HUES6 (cell line): Measurements from ENCODE around the gene ZNHIT6.
"Not testable (repeated sequence)": the region's sequence is repeated elsewhere in the genome, so short reads cannot be mapped to it uniquely, and the experiment has no call there.

ENCODE experiments used
- H3K27ac ChIP-seq: 2 replicates; pipeline ENCODE4 v1.7.0; 2013; ENCODE audit warnings: low read depth, mild to moderate bottlenecking, low read length, inconsistent platforms
- H3K27me3 ChIP-seq: 2 replicates; pipeline ENCODE4 v1.6.1; 2013; ENCODE audit warnings: low read length; ENCODE audit not compliant: control insufficient read depth, insufficient read depth
- H3K36me3 ChIP-seq: 2 replicates; pipeline ENCODE4 v1.6.1; 2013; ENCODE audit warnings: low read length; ENCODE audit not compliant: control insufficient read depth, insufficient read depth
- H3K4me1 ChIP-seq: 2 replicates; pipeline ENCODE4 v1.6.1; 2013; ENCODE audit warnings: low read length; ENCODE audit not compliant: control insufficient read depth, insufficient read depth
- H3K4me3 ChIP-seq: 2 replicates; pipeline ENCODE4 v1.5.1; 2013; ENCODE audit warnings: low read depth, low read length
- H3K9ac ChIP-seq: one replicate; pipeline ENCODE4 v1.6.1; 2013; ENCODE audit warnings: mild to moderate bottlenecking, low read length
- H3K9me3 ChIP-seq: 2 replicates; pipeline ENCODE4 v1.6.1; 2013; ENCODE audit warnings: low read depth, low read length; ENCODE audit not compliant: control insufficient read depth, insufficient read depth

The ZNHIT6 gene

GRCh38 chr1:85707990-85708828, at the start of gene ZNHIT6:
ZNHIT6 (minus strand) TSS chr1:85708433; CDS start chr1:85708284, 149 bp downstream.
- Histone ChIP-seq H3K4me3 (peak within 1 kb of the TSS; percentile 94), H3K9ac (peak within 1 kb of the TSS; percentile 80), H3K36me3 (peaks cover 26% of the 10 kb centered on the region), H3K27ac (0 out of 2 replicates have a peak within 1 kb of the TSS, but pooled peaks have one; percentile 63), H3K27me3 (no peaks in the 10 kb centered on the region), H3K4me1 (peaks cover 12% of the 10 kb centered on the region), H3K9me3 (no peaks in the 10 kb centered on the region)

- Histone ChIP-seq H3K9ac (no peak overlapping the region), H3K4me3 (no peak overlapping the region), H3K27ac (no peak overlapping the region), H3K27me3 (no peaks in the 10 kb centered on the region), H3K36me3 (no peaks in the 10 kb centered on the region), H3K4me1 (no peaks in the 10 kb centered on the region), H3K9me3 (no peaks in the 10 kb centered on the region; the same call in 1 of the 2 replicates)
Measured at GRCh38 chr1:85756864-85757263, 48.6 kb upstream of the ZNHIT6 start.

DNA sequence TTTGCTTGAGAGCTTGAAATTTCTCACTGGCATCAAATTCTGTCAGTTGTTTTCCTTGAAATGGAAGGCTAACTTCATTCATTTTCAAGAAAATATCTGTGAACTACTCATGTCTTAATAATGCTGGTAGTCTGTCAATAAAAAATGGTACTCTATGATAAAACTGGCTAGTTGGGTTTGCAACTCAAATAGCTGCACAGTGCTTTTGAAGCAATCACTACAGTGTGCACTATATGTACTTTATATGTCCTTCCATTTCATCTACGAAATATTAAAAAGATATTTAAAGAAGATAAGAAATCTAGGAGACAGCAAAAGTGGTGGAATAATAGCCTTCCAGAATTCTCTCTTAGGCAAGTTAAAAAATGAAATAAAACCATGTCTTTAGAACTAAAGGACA, 39.9 kb upstream of the ZNHIT6 start:
- Histone ChIP-seq H3K27me3 (no peaks in the 10 kb centered on the region), H3K9me3 (no peaks in the 10 kb centered on the region), H3K36me3 (no peaks in the 10 kb centered on the region), H3K27ac (no peak overlapping the region), H3K9ac (no peak overlapping the region), H3K4me3 (no peak overlapping the region), H3K4me1 (no peaks in the 10 kb centered on the region)

DNA sequence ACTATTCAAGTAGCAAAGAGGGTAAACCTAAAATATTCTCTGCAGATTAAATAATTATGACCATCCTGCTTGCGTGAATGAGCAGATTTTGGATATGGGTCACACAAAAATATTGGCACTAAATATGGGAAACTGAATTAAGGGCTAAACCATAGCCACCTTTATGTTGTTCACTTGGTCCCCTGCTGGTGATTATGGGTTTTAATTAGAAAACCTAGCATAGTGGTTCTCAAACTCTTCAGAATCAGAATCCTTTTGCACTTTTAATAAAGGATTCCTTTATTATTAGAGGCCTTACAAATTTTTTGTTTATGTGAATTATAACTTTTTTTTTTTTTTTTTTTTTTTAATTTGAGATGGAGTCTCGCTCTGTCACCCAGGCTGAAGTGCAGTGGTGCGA, 38.5 kb upstream of the ZNHIT6 start:
- no peak overlapping the region for H3K9ac ChIP-seq
- H3K9me3 ChIP-seq: no peaks in the 10 kb centered on the region
- no peaks in the 10 kb centered on the region for H3K4me1 ChIP-seq
- no peaks in the 10 kb centered on the region for H3K27me3 ChIP-seq
- H3K4me3 ChIP-seq: no peak overlapping the region
- no peak overlapping the region for H3K27ac ChIP-seq
- H3K36me3 ChIP-seq: no peaks in the 10 kb centered on the region

DNA sequence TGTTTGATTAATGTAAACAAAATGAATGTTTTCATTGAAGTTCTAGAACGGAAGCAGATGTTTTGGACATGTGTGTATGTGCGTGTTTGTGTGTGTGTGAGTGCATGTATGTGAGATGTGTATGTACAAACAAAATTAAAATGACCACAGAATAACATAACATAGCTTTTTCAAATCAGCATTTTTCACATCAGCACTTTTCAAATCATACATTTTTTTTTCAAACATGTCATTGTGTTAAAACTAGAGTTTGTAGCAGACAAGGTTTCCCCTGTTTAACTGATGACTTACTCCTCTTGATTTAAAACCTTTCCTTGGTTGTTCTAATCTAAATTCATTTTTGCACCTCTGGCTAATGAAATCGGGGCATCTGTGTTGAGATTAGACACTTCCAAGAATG, 35.6 kb upstream of the ZNHIT6 start:
- no peak overlapping the region for H3K27ac ChIP-seq
- H3K9me3 ChIP-seq: no peaks in the 10 kb centered on the region
- no peaks in the 10 kb centered on the region for H3K36me3 ChIP-seq
- H3K9ac ChIP-seq: no peak overlapping the region
- H3K27me3 ChIP-seq: no peaks in the 10 kb centered on the region
- no peaks in the 10 kb centered on the region for H3K4me1 ChIP-seq
- no peak overlapping the region for H3K4me3 ChIP-seq

DNA sequence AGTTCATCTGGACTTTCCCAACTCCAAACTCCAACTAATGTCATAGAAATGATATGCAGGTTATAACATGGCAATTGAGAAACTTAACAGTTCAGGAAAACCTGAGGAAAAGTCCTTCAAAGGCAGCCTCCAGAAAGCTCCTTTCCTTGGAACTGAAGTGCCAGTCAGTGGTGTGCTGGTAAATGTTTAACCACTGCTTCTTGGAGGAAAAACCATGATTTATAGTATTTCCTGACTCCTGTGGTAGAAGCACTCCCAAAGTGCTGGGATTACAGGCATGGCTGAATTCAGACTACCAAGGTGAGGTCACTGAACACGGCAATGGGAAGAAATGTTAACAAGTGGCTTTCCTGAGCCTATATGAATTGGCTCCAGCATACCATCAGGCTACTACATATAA, 26.7 kb upstream of the ZNHIT6 start:
- H3K4me1 ChIP-seq: no peaks in the 10 kb centered on the region
- H3K9me3 ChIP-seq: no peaks in the 10 kb centered on the region
- no peak overlapping the region for H3K4me3 ChIP-seq
- no peak overlapping the region for H3K9ac ChIP-seq
- no peaks in the 10 kb centered on the region for H3K27me3 ChIP-seq
- no peak overlapping the region for H3K27ac ChIP-seq
- no peaks in the 10 kb centered on the region for H3K36me3 ChIP-seq

GRCh38 chr1:85718678-85719340, 10.6 kb upstream of the ZNHIT6 start:
- H3K4me1 ChIP-seq: no peaks in the 10 kb centered on the region
- no peaks in the 10 kb centered on the region for H3K27me3 ChIP-seq
- no peak overlapping the region for H3K27ac ChIP-seq
- no peaks in the 10 kb centered on the region for H3K36me3 ChIP-seq
- H3K9ac ChIP-seq: no peak overlapping the region
- H3K4me3 ChIP-seq: no peak overlapping the region
- H3K9me3 ChIP-seq: peaks cover 21% of the 10 kb centered on the region

- peaks cover 15% of the 10 kb centered on the region for H3K9me3 ChIP-seq
- H3K4me3 ChIP-seq, H3K27ac ChIP-seq, H3K4me1 ChIP-seq, H3K9ac ChIP-seq, H3K36me3 ChIP-seq, H3K27me3 ChIP-seq: not testable (repeated sequence)
Measured at GRCh38 chr1:85714418-85715114, 6.3 kb upstream of the ZNHIT6 start.

DNA sequence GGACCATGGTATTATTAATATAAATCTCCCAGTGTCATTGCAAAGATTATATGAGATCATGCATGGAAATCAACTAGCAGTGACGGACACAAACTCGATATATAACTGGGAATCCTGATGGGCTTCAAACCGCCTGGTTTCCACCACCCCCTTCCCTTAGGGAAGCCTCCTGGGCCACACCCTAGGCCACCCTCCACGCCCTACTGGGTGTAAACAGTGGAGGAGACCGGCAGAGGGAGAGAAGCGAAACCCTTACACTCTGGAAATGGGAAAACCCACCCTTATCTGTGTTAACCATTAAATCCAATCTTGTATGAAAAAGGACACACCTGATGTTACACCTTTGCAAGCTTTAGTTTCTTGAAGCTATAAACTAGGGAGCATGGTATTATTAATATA, 595 bp upstream of the ZNHIT6 start:
- Histone ChIP-seq H3K27ac (0 out of 2 replicates have a peak overlapping the region, but pooled peaks have one; percentile 63), H3K4me3 (peak overlapping the region; percentile 94), H3K36me3 (peaks cover 23% of the 10 kb centered on the region), H3K9me3 (peaks cover 6% of the 10 kb centered on the region), H3K27me3 (no peaks in the 10 kb centered on the region), H3K9ac (peak overlapping the region; percentile 80), H3K4me1 (peaks cover 12% of the 10 kb centered on the region)

- Histone ChIP-seq H3K36me3 (peaks cover 32% of the 10 kb centered on the region), H3K9ac (peak overlapping the region; percentile 80), H3K27ac (no peak overlapping the region), H3K4me1 (peaks cover 12% of the 10 kb centered on the region), H3K4me3 (peak overlapping the region; percentile 94), H3K27me3 (no peaks in the 10 kb centered on the region), H3K9me3 (no peaks in the 10 kb centered on the region)
Measured at GRCh38 chr1:85707267-85707989, 805 bp downstream of the ZNHIT6 start.
